GM19351 (cell line): ENCODE data around the gene MRPL4.

Experiments used
- ATAC-seq: cut with Tn5 transposase; IDR thresholded peaks from one replicate; pipeline ENCODE4 v1.9.1; 2021; ENCODE audit warnings: mild to moderate bottlenecking, moderate library complexity; ENCODE audit not compliant: unreplicated experiment

Gene MRPL4

DNA sequence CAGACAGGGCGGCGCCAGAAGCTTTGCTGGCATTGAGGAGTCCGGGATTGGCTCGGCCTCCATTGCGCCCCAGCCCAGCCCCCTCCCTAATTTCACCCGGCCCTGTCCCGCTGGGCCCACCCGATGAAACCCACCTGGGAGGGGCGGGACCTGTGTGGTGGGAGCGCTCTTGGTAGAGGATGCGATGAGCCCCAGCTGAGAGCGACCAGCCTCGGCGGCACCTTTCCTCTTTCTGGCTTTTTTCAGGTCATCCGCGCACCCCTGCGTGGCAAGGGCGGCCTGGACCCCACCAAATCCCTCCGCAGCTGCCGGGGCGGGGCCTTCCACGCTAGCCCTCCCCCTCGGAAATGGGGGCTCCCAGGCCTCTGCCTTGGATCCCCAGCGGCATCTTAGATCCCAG, 57.4 kb downstream of the MRPL4 start, which contains the start of gene ZGLP1:
TSS of gene ZGLP1 (minus strand) at position 393 of the 400 bp plus-strand sequence.
- ATAC-seq: no peak
